ENCODE results near the gene ACHE.
"Not testable (repeated sequence)": the region's sequence is repeated elsewhere in the genome, so short reads cannot be mapped to it uniquely, and the experiment has no call there.

ACHE gene

DNA sequence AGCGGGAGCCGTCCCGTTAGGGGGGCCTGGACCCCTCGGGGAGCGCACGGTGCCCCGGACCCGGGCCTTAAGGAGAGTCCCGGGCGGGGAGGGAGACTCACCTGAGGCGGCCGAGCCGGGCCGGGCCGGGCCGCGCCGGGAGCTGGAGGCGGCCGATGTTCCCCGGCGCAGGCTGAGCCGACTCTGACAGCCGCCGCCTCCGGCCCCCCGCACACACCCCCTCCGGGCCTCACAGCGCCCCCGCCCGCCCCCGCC is at the start of gene ACHE:
Gene ACHE, minus strand, starts transcription at position 188 of the 255 bp plus-strand sequence. CDS start 1,656 bp downstream, outside the sequence.
- no peak for DNase-seq (ENCODE audit: low read depth)

GRCh38 chr7:100944138-100944537 is 48.5 kb upstream of the ACHE start:
- no peak for DNase-seq (ENCODE audit: low read depth)

GRCh38 chr7:100943693-100944092 is 48.0 kb upstream of the ACHE start:
- DNase-seq (ENCODE audit: low read depth) = no peak

GRCh38 chr7:100942045-100942774 is 46.5 kb upstream of the ACHE start:
- peak; percentile 48 for DNase-seq (ENCODE audit: low read depth)

DNA sequence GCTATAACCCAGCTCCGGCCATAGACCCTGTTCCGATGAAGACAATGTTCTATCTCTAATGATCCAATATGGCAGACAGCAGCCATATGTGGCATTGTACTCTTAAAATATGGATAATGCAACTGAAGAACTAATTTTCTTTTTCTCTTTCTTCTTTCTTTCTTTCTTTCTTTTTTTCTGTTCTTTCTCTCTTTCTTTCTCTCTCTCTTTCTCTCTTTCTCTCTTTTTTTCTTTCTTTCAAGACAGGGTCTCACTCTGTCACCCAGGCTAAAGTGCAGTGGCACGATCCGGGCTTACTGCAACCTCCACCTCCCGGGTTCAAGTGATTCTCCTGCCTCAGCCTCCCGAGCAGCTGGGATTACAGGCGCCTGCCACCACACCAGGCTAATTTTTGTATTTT is 40.5 kb upstream of the ACHE start:
- DNase-seq (ENCODE audit: low read depth) = not testable (repeated sequence)

DNA sequence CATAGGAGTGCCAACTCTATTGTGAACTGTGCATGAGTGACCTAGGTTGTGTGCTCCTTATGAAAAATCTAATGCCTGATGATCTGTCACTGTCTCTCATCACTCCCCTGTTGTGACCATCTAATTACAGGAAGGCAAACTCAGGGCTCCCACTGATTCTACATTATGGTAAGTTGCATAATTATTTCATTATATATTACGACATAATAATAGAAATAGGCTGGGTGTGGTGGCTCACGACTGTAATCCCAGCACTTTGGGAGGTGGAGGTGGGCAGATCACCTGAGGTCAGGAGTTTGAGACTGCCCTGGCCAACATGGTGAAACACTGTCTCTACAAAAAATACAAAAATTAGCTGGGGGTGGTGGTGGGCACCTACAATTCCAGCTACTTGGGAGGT is 39.7 kb upstream of the ACHE start:
- DNase-seq (ENCODE audit: low read depth) = not testable (repeated sequence)

DNA sequence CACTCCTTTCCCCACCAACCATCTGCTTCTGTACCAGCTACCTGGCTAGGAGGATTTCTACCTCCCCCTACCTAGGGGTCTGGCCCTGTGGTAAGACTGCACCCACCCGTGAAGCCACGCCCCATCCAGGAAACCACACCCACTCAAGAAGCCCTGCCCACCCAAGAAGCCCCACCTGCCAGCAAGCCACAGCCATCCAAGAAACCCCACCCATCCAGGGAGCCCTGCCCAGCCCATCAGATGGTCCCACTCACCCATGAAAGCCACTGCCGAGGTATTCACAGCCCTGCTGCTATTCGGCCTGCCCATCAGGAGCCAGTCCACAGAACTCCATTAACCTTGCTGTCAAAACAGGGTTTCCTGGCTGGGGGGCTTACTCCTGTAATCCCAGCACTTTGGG is 38.0 kb upstream of the ACHE start:
- DNase-seq (ENCODE audit: low read depth) = no peak

DNA sequence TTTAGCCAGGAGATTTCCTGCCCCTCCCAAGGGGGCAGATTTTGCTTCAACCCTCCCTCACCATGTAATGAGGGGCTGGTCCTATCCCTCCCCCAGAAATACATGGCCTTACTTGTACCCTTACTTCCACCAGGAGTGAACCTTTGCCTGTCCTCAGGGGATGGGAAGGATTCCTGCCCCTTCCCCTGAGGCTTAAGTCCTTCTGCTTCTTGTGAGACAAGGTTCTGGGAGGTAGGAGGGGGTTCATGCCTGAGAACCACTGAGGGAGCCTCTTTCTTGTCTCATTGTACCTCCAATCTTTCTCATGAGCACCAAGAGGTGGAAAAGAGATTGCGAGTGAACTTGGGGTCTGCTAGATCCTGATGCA is 34.1 kb upstream of the ACHE start:
- no peak for DNase-seq (ENCODE audit: low read depth)

DNA sequence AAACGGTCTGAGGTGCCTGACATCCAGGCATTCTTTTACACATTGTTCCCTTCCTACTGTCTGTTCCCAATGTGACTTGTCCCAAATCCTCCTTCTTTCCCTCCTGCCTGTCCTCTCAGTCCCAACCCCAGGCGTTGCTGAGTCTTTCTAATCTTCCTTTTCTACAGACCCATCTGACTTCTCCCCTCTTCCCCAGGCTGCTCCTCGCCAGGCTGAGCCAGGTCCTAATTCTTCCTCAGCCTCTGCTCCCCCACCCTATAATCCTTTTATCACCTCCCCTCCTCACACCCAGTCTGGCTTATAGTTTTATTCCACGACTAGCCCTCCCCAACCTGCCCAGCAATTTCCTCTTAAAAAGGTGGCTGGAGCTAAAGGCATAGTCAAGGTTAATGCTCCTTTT is 27.9 kb upstream of the ACHE start:
- not testable (repeated sequence) for DNase-seq (ENCODE audit: low read depth)

DNA sequence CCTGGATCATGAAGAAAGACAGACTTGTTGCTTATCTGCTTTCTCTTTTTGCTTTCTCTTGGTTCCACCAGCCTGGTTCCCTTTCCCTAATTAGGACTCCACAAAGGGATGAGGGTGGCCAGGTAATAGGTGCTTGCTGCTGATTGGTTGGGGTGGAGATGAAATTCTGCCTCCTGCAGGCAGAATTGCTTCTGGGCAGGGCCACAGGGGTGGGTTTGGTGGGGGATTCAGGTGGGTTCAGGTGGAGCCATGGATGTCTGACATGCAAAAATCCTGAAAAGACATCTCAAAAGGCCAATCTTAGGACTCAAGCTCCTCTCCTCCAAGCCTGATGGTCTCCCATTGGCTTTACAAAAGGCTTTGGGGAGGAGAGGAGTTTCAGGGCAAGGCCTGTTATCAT is 25.4 kb upstream of the ACHE start:
- DNase-seq (ENCODE audit: low read depth) = no peak

DNA sequence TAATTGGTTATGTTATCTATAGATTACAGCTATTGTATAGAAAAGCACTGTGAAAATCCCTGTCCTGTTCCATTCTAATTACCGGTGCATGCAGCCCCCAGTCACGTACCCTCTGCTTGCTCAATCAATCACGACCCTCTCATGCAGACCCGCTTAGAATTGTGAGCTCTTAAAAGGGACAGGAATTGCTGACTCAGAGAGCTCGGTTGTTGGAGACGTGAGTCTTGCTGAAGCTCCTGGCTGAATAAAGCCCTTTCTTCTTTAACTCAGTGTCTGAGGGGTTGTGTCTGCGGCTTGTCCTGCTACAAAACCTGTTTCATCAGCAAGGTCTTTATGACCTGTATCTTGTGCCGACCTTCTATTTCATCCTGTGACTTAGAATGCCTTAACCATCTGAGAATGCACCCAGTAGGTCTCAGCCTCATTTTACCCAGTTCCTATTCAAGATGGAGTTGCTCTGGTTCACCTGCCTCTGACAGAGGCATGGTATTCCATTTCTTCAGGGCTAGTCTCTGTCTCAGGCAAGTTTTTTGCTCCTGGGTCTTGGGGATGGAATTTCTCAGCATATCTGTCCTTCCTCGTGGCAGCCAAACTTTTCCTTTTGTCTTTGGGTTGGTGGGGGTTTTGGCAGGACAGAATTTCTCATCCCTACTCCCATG is 24.2 kb upstream of the ACHE start:
- DNase-seq (ENCODE audit: low read depth) = not testable (repeated sequence)

DNA sequence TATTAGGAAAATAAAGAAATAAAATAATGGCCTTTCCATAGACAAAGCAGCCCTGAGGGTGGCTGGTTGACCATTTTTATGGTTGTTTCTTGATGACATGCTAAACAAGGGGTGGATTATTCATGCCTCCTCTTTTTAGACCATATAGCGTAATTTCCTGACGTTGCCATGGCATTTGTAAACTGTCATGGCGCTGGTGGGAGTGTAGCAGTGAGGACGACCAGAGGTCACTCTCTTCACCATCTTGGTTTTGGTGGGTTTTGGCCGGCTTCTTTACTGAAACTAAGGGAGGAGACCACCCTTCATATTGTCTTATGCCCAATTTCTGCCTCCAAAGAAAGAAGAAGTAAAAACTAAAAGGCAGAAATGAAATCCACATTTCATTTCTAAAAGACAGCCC is 23.6 kb upstream of the ACHE start:
- not testable (repeated sequence) for DNase-seq (ENCODE audit: low read depth)

- no peak for DNase-seq (ENCODE audit: low read depth)
Measured at GRCh38 chr7:100914879-100915447, 19.3 kb upstream of the ACHE start.

DNA sequence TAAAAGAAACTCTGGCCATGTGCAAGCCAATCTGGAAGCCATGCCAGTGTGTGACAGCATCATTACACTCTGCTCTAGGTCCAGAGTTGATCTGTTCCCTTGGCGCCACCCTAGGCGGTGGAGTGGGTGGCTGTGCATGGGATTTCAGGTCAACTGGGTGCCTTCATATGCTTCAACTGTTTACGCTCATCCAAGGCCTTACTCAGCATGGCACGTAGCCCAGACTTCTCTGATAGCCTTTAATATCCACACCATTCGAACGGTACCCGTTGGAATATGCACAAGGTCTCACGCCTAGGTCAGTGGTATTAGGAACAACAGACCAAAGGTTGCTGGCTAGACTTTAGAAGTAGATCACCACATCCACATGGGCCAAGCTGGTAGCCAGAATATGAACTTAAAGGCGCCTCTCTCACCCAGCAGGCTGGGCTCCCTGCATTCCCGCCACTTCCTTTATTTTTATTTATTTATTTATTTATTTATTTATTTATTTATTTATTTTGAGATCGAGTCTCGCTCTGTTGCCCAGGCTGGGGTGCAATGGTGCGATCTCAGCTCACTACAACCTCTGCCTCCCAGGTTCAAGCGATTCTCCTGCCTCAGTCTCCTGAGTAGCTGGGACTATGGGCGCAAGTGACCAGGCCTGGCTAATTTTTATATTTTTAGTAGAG is 18.7 kb upstream of the ACHE start:
- no peak for DNase-seq (ENCODE audit: low read depth)

DNA sequence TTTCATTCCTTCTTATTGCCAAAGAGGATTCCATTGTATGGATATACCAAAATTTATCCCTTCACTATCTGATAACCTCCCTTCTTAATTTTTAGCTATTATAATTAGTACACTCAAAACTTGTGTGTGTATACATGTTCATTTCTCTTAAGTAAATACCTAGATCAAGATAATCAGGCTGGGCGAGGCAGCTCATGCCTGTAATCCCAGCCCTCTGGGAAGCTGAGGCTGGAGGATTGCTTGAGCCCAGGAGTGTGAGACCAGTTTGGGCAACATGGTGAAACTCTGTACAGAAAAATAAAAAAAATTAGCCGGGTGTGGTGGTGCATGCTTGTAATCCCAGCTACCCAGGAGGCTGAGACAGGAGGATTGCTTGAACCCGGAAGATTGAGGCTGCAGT is 15.8 kb upstream of the ACHE start:
- no peak for DNase-seq (ENCODE audit: low read depth)

DNA sequence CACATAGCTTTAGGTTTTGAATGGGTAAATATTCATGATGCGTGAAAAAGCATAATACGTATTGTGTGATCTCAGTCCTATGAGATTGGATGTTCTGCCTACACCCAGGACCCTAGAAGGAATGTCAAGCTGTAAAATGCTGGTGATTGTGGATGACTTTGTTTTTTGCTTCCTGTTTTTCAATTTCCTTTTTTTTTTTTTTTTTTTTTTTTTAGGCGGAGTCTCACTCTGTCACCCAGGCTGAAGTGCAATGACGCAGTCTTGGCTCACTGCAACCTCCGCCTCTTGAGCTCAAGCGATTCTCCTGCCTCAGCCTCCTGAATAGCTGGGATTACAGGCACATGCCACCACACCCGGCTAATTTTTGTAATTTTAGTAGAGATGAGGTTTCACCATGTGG is 14.8 kb upstream of the ACHE start:
- DNase-seq (ENCODE audit: low read depth) = not testable (repeated sequence)

GRCh38 chr7:100908512-100908911 is 12.8 kb upstream of the ACHE start:
- no peak for DNase-seq (ENCODE audit: low read depth)

DNA sequence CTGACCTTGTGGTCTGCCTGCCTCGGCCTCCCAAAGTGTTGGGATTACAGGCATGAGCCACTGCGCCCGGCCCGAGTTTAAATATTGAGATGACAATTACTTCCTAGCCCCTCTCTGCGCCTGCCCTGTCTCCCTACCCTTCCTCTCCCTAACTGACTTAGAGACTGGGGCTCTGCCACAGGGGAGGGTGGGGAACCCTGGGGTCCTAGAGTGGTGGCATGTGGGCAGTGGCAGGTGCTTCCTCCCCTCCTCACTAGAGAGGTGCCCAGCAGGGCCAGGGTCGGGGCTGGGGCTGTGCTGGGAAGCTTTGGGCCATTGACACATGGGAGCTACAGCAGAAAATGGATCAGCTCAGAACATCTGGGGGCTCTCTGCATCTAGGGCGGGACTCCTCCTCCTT is 7.0 kb upstream of the ACHE start:
- no peak for DNase-seq (ENCODE audit: low read depth)

GRCh38 chr7:100901921-100902332 is 6.2 kb upstream of the ACHE start:
- no peak for DNase-seq (ENCODE audit: low read depth)

GRCh38 chr7:100900978-100901377 is 5.3 kb upstream of the ACHE start:
- DNase-seq (ENCODE audit: low read depth) = no peak

DNA sequence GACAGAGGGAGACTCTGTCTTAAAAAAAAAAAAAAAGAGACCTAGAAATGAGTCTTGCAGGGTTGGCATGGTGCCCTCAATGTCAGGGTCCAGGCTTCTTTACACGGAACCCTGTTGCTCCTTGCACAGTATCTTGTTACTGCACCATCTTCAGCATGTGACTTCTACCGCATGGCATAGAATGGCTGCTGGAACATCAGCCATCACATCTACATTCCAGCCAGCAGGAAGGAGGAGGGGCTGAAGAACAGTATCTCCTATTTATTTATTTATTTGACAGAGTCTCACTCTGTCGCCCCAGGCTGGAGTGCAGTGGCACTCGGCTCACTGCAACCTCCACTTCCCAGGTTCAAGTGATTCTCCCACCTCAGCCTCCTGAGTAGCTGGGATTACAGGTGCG is 3.7 kb upstream of the ACHE start:
- DNase-seq (ENCODE audit: low read depth) = no peak

- DNase-seq (ENCODE audit: low read depth) = no peak
Measured at GRCh38 chr7:100897772-100898454, 2.2 kb upstream of the ACHE start.

Measured in EH (cell line).